Uterus (tissue), 2 donors: ENCODE data around the gene CBX2.

Experiments used
- CTCF ChIP-seq, 4 experiments: fragments of 200-600 bp in 2 of 4; fragments of 450-650 bp in 2 of 4; sonication (generic) in 2 of 4; IDR thresholded peaks; one replicate each; pipeline ENCODE4 v1.5.1; 2016 to 2019; ENCODE audit warnings: antibody characterized with exemption in 4 of 4, mild to moderate bottlenecking in 2 of 4, moderate library complexity in 1 of 4
- POLR2A ChIP-seq, 2 donors: fragments of 450-650 bp; IDR thresholded peaks; one replicate each; pipeline ENCODE4 v1.6.1; 2016; ENCODE audit warnings: antibody characterized with exemption in 2 of 2, mild to moderate bottlenecking in 1 of 2, moderate library complexity in 1 of 2

DNA sequence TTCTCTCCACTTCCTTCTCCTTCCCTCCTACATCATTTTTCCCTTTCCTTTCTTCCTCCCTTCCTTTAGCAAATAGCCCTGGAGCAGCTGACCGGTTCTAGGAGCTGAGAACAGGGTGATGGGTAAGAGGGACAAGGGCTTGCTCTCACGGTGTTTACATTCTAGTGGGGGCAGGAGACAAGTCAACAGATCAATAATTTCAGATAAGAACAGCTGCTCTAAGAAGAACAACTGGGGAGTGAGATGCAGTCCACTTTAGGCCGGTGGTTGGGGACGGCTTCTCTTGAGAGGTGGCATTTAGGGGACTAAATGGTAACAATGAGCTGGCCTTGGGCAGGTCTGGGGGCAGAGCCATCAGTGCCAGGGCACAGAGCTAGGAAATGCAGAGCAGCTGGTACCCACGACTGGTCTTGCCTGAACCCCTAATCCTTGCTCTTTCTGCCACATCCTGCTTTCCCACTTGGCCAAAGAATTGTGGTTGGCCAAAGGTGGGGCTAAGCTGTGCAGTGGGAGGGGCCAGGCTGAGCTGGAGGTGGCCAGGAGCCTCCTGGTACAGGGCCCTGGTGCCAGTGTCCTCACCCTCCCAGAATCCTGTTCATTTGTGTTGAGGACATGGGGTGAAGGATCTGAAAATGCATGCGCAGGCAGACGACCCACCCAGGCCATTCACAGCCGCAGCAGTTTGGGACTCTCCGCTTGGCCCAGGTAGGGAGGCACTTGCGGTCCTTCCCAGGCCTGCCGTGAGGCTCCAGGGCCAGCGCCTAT, 43.6 kb downstream of the CBX2 start:
- TF ChIP-seq CTCF (IDR thresholded peaks at IDR 0.05) (no peak), POLR2A (IDR thresholded peaks at IDR 0.05) (no peak)
